ENCODE results near the gene TLCD2.
A peak's percentile ranks its signal among the peaks of the same experiment; 100 is the strongest.
"Not testable (repeated sequence)": the region's sequence is repeated elsewhere in the genome, so short reads cannot be mapped to it uniquely, and the experiment has no call there.

Gene TLCD2

DNA sequence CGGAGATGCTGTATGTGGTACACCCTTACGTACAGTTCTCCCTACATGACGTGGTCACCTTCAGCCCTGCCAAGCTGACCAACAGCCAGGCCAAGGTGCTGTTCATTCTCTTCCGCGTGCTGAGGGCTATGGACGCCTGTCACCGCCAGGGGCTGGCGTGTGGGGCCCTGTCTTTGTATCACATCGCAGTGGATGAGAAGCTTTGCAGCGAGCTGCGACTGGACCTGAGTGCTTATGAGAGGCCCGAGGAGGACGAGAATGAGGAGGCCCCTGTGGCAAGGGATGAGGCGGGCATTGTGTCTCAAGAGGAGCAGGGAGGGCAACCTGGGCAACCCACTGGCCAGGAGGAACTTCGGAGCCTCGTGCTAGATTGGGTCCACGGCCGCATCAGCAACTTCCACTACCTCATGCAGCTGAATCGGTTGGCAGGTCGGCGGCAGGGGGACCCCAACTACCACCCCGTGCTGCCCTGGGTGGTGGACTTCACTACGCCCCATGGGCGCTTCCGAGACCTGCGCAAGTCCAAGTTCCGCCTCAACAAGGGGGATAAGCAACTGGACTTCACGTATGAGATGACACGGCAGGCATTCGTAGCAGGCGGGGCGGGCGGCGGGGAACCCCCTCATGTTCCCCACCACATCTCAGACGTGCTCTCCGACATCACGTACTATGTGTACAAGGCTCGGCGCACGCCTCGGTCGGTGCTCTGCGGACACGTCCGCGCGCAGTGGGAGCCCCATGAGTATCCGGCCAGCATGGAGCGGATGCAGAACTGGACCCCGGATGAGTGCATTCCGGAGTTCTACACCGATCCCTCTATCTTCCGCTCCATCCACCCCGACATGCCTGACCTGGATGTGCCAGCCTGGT is 15.7 kb upstream of the TLCD2 start:
- POLR2A ChIA-PET, result interaction anchor here (2.7 kb wide), 1 partner anchor 9 kb away, joined by 15 read pairs; no protein-coding TSS in a partner anchor
- CTCF ChIA-PET, result no interaction called here
- TF ChIP-seq, protein P1, sequence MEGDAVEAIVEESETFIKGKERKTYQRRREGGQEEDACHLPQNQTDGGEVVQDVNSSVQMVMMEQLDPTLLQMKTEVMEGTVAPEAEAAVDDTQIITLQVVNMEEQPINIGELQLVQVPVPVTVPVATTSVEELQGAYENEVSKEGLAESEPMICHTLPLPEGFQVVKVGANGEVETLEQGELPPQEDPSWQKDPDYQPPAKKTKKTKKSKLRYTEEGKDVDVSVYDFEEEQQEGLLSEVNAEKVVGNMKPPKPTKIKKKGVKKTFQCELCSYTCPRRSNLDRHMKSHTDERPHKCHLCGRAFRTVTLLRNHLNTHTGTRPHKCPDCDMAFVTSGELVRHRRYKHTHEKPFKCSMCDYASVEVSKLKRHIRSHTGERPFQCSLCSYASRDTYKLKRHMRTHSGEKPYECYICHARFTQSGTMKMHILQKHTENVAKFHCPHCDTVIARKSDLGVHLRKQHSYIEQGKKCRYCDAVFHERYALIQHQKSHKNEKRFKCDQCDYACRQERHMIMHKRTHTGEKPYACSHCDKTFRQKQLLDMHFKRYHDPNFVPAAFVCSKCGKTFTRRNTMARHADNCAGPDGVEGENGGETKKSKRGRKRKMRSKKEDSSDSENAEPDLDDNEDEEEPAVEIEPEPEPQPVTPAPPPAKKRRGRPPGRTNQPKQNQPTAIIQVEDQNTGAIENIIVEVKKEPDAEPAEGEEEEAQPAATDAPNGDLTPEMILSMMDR (IDR thresholded peaks at IDR 0.05; ENCODE audit: control extremely low read depth, extremely low read depth, low read depth, missing control alignments), result no peak
- DNase-seq (ENCODE audit: extremely low spot score), result no peak

DNA sequence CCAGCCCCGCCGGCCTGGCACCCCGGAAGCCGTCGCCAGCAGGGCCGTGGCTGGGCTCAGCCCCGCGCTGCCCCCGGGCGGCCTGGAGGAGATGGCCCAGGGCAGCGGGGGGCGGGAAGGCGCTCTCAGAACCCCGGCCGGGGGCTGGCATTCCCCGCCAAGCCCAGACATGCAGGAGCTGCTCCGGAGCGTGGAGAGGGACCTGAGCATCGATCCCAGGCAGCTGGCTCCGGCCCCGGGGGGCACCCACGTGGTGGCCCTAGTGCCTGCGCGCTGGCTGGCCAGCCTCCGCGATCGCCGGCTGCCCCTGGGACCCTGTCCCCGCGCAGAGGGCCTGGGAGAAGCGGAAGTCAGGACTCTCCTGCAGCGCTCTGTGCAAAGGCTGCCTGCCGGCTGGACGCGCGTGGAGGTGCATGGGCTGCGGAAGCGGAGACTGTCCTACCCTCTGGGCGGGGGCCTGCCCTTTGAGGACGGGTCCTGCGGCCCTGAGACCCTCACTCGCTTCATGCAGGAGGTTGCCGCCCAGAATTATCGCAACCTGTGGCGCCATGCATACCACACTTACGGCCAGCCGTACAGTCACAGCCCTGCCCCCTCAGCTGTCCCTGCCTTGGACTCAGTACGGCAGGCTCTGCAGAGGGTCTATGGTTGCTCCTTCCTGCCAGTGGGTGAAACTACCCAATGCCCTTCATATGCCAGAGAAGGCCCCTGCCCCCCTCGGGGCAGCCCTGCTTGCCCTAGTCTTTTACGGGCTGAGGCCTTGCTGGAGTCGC is 14.9 kb upstream of the TLCD2 start:
- DNase-seq (ENCODE audit: extremely low spot score), result no peak
- TF ChIP-seq, protein P1 (IDR thresholded peaks at IDR 0.05; ENCODE audit: control extremely low read depth, extremely low read depth, low read depth, missing control alignments), result peak; percentile 29
- CTCF ChIA-PET, result interaction anchor here (1.3 kb wide), 1 partner anchor 8 kb away, joined by 5 read pairs; no protein-coding TSS in a partner anchor
- POLR2A ChIA-PET, result interaction anchor here (2.7 kb wide), 1 partner anchor 9 kb away, joined by 15 read pairs; no protein-coding TSS in a partner anchor

DNA sequence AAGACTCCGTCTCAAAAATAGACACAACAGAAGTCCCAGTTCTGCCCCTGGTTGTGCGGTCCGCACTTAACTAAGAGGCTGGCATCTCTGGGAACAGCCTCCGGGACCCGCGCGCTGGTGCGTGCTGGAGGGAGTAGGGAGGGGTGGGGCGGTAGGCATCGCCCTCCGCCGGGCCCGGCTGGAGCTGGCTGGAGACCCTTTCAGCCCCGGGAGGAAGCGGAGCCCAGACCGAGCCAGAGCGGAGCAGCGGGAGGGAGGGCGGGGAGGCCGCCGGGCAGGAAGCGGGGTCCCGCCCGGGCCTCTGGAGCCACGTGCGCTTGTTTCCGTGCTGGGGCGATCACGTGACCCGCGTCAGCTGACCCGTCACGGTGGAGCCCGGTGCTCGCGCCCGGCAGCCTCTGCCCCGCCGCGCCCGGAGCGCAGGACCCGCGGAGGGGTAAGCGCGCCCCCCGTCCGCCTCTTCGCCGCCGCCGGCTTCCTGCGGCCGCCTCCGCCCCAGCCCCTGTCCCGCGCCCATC is 14.2 kb upstream of the TLCD2 start, which contains the start of gene WDR81:
Gene WDR81 (plus strand): TSS at position 354 of the 518 bp plus-strand sequence. CDS start 256 bp downstream, outside the sequence.
- peak; percentile 95 for DNase-seq (ENCODE audit: extremely low spot score)
- TF ChIP-seq, protein P1 (IDR thresholded peaks at IDR 0.05; ENCODE audit: control extremely low read depth, extremely low read depth, low read depth, missing control alignments), result no peak
- CTCF ChIA-PET, result interaction anchor here (1.3 kb wide), 1 partner anchor 9 kb away, joined by 5 read pairs; no protein-coding TSS in a partner anchor
- POLR2A ChIA-PET, result interaction anchor here (2.7 kb wide), 1 partner anchor 8 kb away, joined by 15 read pairs; no protein-coding TSS in a partner anchor

DNA sequence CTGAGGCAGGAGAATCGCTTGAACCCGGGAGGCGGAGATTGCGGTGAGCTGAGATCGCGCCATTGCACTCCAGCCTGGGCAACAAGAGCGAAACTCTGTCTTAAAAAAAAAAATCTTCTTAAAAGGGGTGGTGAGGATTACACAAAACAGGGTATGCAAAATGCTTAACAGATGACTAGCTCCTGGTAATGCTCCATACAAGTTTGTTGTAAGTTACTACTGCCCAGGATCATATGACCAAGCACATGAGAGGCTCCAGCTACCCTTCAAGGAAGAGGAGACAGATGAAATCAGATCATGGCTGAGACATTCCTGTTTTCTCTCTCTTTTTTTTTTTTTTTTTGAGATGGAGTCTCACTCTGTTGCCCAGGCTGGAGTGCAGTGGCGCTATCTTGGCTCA is 11.8 kb upstream of the TLCD2 start:
- DNase-seq (ENCODE audit: extremely low spot score), result not testable (repeated sequence)
- ChIA-PET POLR2A (interaction anchor here (0.5 to 0.7 kb wide), 3 partner anchors 22 to 417 kb away, joined by 3 to 4 read pairs (median 3); no protein-coding TSS in a partner anchor), CTCF (interaction anchor here (1.0 to 4.8 kb wide), 18 partner anchors 10 to 467 kb away, joined by 3 to 40 read pairs (median 4); partner anchors contain the start of genes OVCA2, RILP and RTN4RL1)

DNA sequence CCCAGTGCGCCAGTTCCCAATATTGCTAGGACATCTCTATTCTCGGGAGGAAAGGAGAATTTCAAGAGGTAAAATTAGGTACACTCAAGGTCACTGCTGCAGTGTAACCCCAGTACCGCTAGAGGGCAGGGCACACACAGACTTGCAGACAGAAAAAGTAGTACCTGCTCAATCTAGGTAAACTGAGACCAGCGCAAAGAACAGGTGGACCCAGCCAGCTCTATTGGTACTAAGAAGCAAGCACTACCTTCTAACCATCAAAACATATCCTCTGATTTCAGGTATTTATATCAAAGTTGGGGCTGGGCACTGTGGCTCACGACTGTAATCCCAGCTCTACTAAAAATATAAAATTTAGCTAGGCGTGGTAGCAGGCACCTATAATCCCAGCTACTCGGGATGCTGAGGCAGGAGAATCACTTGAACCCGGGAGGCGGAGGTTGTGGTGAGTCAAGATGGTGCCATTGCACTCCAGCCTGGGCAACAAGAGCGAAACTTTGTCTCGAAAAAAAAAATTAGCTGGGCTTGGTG is 10.7 kb upstream of the TLCD2 start:
- CTCF ChIA-PET, result interaction anchor here (0.6 to 4.8 kb wide), 35 partner anchors 11 to 466 kb away, joined by 3 to 40 read pairs (median 3); partner anchors contain the start of genes OVCA2, RILP and RTN4RL1
- TF ChIP-seq, protein P1 (IDR thresholded peaks at IDR 0.05; ENCODE audit: control extremely low read depth, extremely low read depth, low read depth, missing control alignments), result peak; percentile 98
- POLR2A ChIA-PET, result interaction anchor here (0.6 kb wide), 1 partner anchor 266 kb away, joined by 3 read pairs; no protein-coding TSS in a partner anchor
- DNase-seq (ENCODE audit: extremely low spot score), result no peak

DNA sequence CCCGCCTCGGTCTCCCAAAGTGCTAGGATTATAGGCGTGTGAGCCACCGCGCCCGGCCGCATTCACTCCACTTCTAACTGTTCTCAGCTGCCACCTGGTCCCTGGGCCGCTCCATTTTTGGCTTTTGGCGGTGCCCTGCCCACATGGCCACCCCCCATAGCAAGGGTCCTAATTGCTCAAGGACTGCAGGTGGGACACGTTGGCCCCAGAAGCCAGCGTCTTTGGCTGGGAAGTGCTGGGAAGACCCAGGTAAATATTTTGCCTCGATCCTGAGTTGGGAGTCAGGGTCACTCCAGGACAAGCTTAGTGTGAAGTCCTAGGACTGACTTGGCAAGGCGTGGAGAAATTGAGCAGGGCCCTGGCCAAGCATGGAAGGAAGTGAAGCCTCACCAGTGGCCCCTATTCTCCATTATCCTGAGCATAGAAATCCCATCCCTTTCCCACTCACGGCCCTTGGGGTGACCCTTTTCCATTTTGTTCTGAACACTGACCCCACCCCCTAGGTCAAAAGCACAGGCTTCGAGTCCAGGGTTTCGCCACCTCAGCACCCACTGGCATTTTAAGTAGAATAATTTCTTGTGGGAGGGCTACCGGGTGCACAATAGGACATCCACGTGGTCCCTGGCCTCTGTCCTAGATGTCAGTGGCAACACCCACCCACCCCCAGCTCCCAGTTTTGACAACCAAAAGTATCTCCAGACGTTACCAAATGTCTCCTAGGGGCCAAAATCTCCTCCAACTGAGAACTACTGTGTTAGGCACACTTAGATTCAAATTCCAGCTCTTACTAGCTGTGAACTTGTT is 8.4 kb upstream of the TLCD2 start:
- no peak for DNase-seq (ENCODE audit: extremely low spot score)
- POLR2A ChIA-PET, result no interaction called here
- CTCF ChIA-PET, result interaction anchor here (1.1 to 4.8 kb wide), 4 partner anchors 13 to 536 kb away, joined by 3 to 40 read pairs (median 14); no protein-coding TSS in a partner anchor
- TF ChIP-seq, protein P1 (IDR thresholded peaks at IDR 0.05; ENCODE audit: control extremely low read depth, extremely low read depth, low read depth, missing control alignments), result no peak
